Glomerular endothelial cell (primary cell): ENCODE measurements around the gene TCF19. TPM values are rescaled to one million over a fixed set of nuclear protein-coding genes. Genes with fewer than 3 reads are reported as not detected.
"Not testable (repeated sequence)": the region's sequence is repeated elsewhere in the genome, so short reads cannot be mapped to it uniquely, and the experiment has no call there.

Source experiments
- DNase-seq: peaks from one replicate; pipeline ENCODE4 v3.0.0-alpha.2; 2011; ENCODE audit warnings: low read depth, low spot score; ENCODE audit errors: extremely low read depth
- total RNA-seq: library from RNA; depleted of rRNA; stranded (reverse); fragments of >200 nt; gene quantifications from 2 replicates; pipeline ENCODE4 v1.2.3, GENCODE V29; 2015

The TCF19 gene
- total RNA-seq, 1 donor from 2014 or later = 9.7 TPM

- DNase-seq = no peak
Observed at GRCh38 chr6:31158863-31159855, 770 bp downstream of the TCF19 start.

GRCh38 chr6:31161216-31162126 lies 3.1 kb downstream of the TCF19 start:
- DNase-seq = no peak

GRCh38 chr6:31162463-31163165 lies 4.2 kb downstream of the TCF19 start:
- DNase-seq = no peak

GRCh38 chr6:31163922-31164321 lies 5.5 kb downstream of the TCF19 start:
- DNase-seq = no peak

GRCh38 chr6:31164475-31165063 lies 6.2 kb downstream of the TCF19 start:
- DNase-seq = not testable (repeated sequence)

GRCh38 chr6:31165064-31165832 lies 6.9 kb downstream of the TCF19 start:
- DNase-seq = not testable (repeated sequence)

GRCh38 chr6:31165986-31166385 lies 7.6 kb downstream of the TCF19 start:
- no peak for DNase-seq

GRCh38 chr6:31168606-31169005 lies 10.2 kb downstream of the TCF19 start:
- DNase-seq = no peak

- DNase-seq = no peak
Observed at GRCh38 chr6:31169123-31169857, 10.9 kb downstream of the TCF19 start.

GRCh38 chr6:31169858-31170599 lies 11.6 kb downstream of the TCF19 start:
- not testable (repeated sequence) for DNase-seq

- DNase-seq = no peak
Observed at GRCh38 chr6:31170600-31170881, 12.2 kb downstream of the TCF19 start, which contains the start of gene POU5F1. Gene POU5F1 (minus strand): TSS chr6:31170682. CDS start chr6:31170620, 62 bp downstream.

- DNase-seq = no peak
Observed at GRCh38 chr6:31170987-31171671, 12.7 kb downstream of the TCF19 start.

- DNase-seq = no peak
Observed at GRCh38 chr6:31171931-31172905, 13.8 kb downstream of the TCF19 start.

- DNase-seq = no peak
Observed at GRCh38 chr6:31172973-31173384, 14.6 kb downstream of the TCF19 start.

GRCh38 chr6:31173406-31173805 lies 15.0 kb downstream of the TCF19 start:
- no peak for DNase-seq

- no peak for DNase-seq
Observed at GRCh38 chr6:31174378-31174777, 16.0 kb downstream of the TCF19 start.

GRCh38 chr6:31175971-31176370 lies 17.6 kb downstream of the TCF19 start:
- DNase-seq = no peak
